Karpas-422 (cell line): Measurements from ENCODE around the gene FOXD4L1. TPM values are rescaled to one million over a fixed set of nuclear protein-coding genes. Genes with fewer than 3 reads are reported as not detected.
"Not testable (repeated sequence)": the region's sequence is repeated elsewhere in the genome, so short reads cannot be mapped to it uniquely, and the experiment has no call there.

Source experiments
- DNase-seq: peaks from one replicate; pipeline ENCODE4 v3.0.0-alpha.2; 2015
- H2AFZ ChIP-seq: fragments of 200-600 bp; sonication (generic); 2 replicates; pipeline ENCODE4 v1.6.1; 2014; ENCODE audit warnings: antibody characterized with exemption, low read length, mixed read lengths
- H3K27ac ChIP-seq: fragments of 200-600 bp; sonication (generic); 2 replicates; pipeline ENCODE4 v1.5.1; 2014; ENCODE audit warnings: mild to moderate bottlenecking, low read length, moderate library complexity
- H3K27me3 ChIP-seq: fragments of 200-600 bp; sonication (generic); 2 replicates; pipeline ENCODE4 v1.6.1; 2014; ENCODE audit warnings: low read length, mixed read lengths
- H3K36me3 ChIP-seq: fragments of 200-600 bp; sonication (generic); 2 replicates; pipeline ENCODE4 v1.6.1; 2014; ENCODE audit warnings: low read length, mixed read lengths; ENCODE audit not compliant: insufficient read depth
- H3K4me1 ChIP-seq: fragments of 200-600 bp; sonication (generic); 2 replicates; pipeline ENCODE4 v1.6.1; 2014; ENCODE audit warnings: mild to moderate bottlenecking, low read length, mixed read lengths
- H3K4me2 ChIP-seq: fragments of 200-600 bp; sonication (generic); 2 replicates; pipeline ENCODE4 v1.6.1; 2014; ENCODE audit warnings: low read length, low read depth, mild to moderate bottlenecking; ENCODE audit not compliant: poor library complexity, severe bottlenecking
- H3K4me3 ChIP-seq: fragments of 200-600 bp; sonication (generic); 2 replicates; pipeline ENCODE4 v1.5.1; 2014; ENCODE audit warnings: mild to moderate bottlenecking, antibody characterized with exemption, low read length, mixed read lengths
- H3K79me2 ChIP-seq: fragments of 200-600 bp; sonication (generic); 2 replicates; pipeline ENCODE4 v1.6.1; 2014; ENCODE audit warnings: mild to moderate bottlenecking, low read length, mixed read lengths
- H3K9ac ChIP-seq: fragments of 200-600 bp; sonication (generic); 2 replicates; pipeline ENCODE4 v1.6.0; 2014; ENCODE audit warnings: low read length
- H3K9me2 ChIP-seq: fragments of 200-600 bp; sonication (generic), shearing (Covaris generic); replicated peaks from 2 replicates; pipeline ENCODE4 v1.6.0; 2014; ENCODE audit warnings: mild to moderate bottlenecking, low read length, moderate library complexity; ENCODE audit not compliant: insufficient read depth
- H3K9me3 ChIP-seq: fragments of 300-700, 200-600 bp; sonication (generic); 2 replicates; pipeline ENCODE4 v1.6.1; 2014; ENCODE audit warnings: low read length, mixed read lengths
- H4K20me1 ChIP-seq: fragments of 200-600 bp; sonication (generic); 2 replicates; pipeline ENCODE4 v1.6.1; 2014; ENCODE audit warnings: mild to moderate bottlenecking, antibody characterized with exemption, low read length, low read depth; ENCODE audit not compliant: insufficient read depth
- total RNA-seq: library from RNA; depleted of rRNA; stranded (reverse); fragments of >200 nt; shearing (Covaris generic); gene quantifications from 2 replicates; pipeline ENCODE4 v1.2.3, GENCODE V29; 2014; ENCODE audit warnings: low replicate concordance

The FOXD4L1 gene
- total RNA-seq, 1 experiment from 2014 or later: 0.60 TPM

DNA sequence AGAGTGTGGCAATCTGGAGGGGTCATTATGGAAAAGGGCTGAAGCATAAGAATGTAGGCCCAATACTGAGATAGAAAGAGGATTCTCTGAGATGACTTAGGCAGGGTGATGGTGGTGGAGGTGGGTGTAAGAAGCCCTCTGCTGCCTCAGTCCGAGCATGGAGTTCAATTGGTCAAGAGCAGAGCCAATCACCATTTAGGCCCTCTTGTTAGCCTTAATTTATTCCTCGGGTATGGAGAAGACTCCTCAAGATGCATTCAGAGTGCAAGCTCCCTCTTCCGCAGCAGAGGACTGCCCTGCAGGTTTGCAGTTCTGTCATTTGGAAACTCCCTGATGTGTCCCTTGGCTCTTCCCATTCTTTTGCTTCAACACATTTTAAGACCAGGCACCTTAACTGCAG, 17.5 kb downstream of the FOXD4L1 start:
- H3K27me3 ChIP-seq, H3K4me2 ChIP-seq, H3K9me2 ChIP-seq, DNase-seq, H3K9ac ChIP-seq, H2AFZ ChIP-seq, H3K4me1 ChIP-seq, H3K9me3 ChIP-seq, H3K4me3 ChIP-seq, H4K20me1 ChIP-seq, H3K36me3 ChIP-seq, H3K27ac ChIP-seq, H3K79me2 ChIP-seq: not testable (repeated sequence)

DNA sequence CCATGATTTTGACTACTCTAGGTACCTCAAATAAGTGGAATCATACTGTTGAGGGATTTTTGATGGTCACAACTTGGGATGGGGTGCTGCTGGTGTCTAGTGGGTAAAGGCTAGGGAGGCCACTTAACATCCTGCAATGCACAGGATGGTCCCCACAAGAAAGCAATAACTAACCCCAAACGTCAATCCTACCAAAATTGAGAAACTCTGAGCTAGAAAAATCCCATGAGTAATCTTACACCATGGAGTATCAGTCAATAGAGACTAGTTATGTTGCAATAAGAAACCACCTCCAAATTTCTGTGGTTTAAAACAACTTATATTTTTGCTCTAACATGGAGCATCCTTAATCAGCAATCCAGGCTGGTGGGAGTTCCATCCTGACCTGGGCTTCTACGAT, 18.6 kb downstream of the FOXD4L1 start:
- DNase-seq, H2AFZ ChIP-seq, H3K9me3 ChIP-seq, H3K79me2 ChIP-seq, H3K4me2 ChIP-seq, H3K4me1 ChIP-seq, H3K9me2 ChIP-seq, H3K27me3 ChIP-seq, H3K27ac ChIP-seq, H3K9ac ChIP-seq, H3K4me3 ChIP-seq, H4K20me1 ChIP-seq, H3K36me3 ChIP-seq: not testable (repeated sequence)

DNA sequence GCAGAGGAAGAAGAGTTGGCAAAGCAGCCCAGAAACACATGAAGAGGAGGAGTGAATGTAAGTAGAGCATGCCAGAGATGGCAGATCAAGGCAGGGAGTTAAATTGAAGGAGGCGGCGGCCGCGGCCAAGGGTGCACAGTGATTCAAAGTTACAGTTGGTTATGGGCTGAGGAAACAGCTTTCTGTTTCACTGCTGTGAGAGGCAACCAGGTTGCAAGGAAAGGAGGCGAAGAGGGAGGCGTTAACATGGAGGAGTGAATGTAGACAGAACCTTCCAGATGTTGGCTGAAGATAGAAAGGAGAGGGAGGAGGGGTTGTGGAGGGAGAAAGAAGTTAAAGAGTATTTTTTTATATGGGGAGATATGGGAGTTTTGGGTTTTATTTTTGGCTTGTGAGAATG, 22.4 kb downstream of the FOXD4L1 start:
- H3K4me2 ChIP-seq: not testable (repeated sequence)

DNA sequence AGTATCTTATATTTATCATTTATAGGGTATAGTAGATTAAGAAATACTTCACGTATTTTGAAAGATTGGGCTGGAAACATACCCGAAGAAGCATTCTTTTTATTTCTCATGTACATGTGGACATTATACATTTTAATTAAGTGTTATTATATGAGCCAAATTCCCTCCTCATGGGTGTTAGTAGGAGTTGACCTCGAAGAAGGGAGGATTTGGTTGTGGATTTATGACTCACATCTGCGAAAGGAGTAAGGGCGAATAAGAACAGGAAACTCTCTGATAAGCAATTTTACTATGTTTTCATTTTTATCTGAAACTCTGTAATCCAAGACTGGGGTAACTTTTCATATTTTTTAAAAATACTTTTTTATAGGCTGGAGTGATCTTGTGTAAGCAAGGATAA, 23.0 kb downstream of the FOXD4L1 start:
- not testable (repeated sequence) for H2AFZ ChIP-seq, H3K4me3 ChIP-seq, H3K9me2 ChIP-seq, H3K27me3 ChIP-seq, H4K20me1 ChIP-seq, H3K9me3 ChIP-seq, H3K79me2 ChIP-seq, H3K27ac ChIP-seq, H3K4me1 ChIP-seq, H3K9ac ChIP-seq, H3K36me3 ChIP-seq, DNase-seq, H3K4me2 ChIP-seq

More for the DNA sequence above, 22.4 kb downstream of the FOXD4L1 start:
- not testable (repeated sequence) for H3K9me3 ChIP-seq, H3K79me2 ChIP-seq, H2AFZ ChIP-seq, H3K4me3 ChIP-seq, DNase-seq, H3K27me3 ChIP-seq, H3K4me1 ChIP-seq, H3K27ac ChIP-seq, H3K36me3 ChIP-seq, H4K20me1 ChIP-seq, H3K9ac ChIP-seq, H3K9me2 ChIP-seq

DNA sequence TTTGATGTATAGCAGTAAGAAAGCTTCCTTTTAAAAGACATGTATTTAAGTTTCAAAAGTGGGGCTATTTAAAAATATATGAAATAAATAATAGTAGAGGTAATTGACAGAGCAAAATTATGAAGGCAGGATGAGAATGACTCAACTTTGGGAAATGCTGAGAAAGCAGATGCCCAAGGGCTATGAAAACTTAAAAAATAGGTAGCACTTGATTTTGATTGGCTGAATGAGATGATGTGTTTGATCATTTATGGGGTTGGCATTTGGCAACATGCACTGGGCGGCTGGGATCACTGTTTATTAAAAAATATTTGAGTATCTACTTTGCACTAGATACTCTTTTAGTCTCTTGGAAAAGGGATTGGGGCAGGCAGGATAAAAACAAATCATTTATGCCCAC, 26.5 kb downstream of the FOXD4L1 start:
- H4K20me1 ChIP-seq, H3K79me2 ChIP-seq, H3K4me1 ChIP-seq, H3K36me3 ChIP-seq, DNase-seq, H2AFZ ChIP-seq, H3K9me2 ChIP-seq, H3K4me2 ChIP-seq, H3K27ac ChIP-seq, H3K4me3 ChIP-seq, H3K9ac ChIP-seq, H3K9me3 ChIP-seq, H3K27me3 ChIP-seq: not testable (repeated sequence)

DNA sequence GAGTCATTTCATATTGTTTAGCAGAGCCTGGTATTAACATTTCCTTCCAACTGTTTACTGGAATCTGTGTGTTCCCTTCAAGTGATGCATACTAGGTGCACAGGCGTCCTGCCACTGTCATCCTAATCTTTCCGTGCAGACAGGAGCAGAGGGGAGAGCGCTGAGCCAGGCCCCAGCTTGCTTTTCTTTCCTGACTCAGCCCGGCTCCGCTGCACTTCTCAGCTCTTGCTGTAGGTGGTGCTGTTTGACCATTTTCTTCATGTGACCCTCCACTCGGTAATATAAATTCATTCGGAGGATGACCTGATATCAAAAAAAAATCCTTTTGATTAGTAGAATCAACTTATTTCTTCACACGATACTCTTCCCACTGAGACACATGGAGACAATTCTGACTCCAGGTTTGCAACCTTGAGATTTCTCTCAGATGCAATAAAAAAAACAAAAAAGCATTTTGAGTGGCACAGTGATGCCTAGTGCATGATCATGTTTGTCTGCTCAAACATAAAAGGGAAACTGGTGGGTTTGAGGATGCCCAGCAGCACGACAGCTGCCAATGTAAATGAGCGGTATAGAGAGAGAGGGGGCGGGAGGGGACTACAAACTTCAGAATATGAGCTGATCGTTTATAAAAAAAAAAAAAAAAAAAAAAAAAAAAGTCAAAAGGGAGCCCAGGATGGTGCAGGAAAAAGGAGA, 29.0 kb downstream of the FOXD4L1 start:
- not testable (repeated sequence) for H3K4me3 ChIP-seq, H3K9me2 ChIP-seq, H3K27me3 ChIP-seq, H3K36me3 ChIP-seq, H3K9me3 ChIP-seq, H4K20me1 ChIP-seq, DNase-seq, H3K4me2 ChIP-seq, H3K79me2 ChIP-seq, H3K4me1 ChIP-seq, H2AFZ ChIP-seq, H3K27ac ChIP-seq, H3K9ac ChIP-seq

DNA sequence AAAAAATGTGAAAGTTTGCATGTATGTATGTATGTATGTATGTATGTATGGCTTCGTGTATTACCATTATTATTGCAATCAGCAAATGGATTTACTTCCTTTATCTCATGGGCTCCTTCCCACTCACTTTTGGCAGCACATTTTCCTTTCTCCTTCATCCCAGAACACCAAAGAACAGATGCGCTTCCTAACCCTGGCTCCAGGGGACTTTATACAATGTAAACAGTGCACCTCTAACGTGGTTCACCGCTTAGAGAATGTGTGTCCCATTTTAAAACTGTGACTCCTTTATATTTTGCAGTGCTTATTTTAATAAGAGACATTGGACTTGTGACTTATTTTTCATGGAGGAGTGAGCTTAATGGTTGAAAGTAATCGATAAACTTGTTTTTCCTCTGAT, 29.7 kb downstream of the FOXD4L1 start:
- not testable (repeated sequence) for H3K79me2 ChIP-seq, H3K36me3 ChIP-seq, H3K27ac ChIP-seq, H3K9me2 ChIP-seq, H3K4me1 ChIP-seq, H2AFZ ChIP-seq, H3K4me3 ChIP-seq, DNase-seq, H4K20me1 ChIP-seq, H3K9ac ChIP-seq, H3K4me2 ChIP-seq, H3K27me3 ChIP-seq, H3K9me3 ChIP-seq

DNA sequence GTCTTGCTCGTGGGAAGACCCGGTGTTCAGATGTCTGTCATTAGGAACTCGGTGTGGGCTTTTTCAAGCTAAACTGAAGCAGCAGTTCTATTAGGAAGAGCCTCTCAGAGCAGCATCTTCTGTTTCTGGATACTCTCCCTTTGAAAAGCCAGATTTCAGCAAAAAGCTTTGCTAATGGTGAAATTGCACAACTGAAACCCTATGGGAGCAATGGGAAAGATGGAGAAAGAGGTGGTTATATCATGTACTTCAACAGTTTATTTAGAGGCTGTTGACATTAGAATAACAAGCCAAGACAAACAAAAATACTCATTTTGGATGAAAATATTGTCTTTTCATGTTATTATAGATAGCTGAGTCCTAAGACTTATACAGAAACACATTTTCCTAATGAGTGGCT, 30.4 kb downstream of the FOXD4L1 start:
- H3K9ac ChIP-seq, H3K4me1 ChIP-seq, H3K79me2 ChIP-seq, H4K20me1 ChIP-seq, H3K36me3 ChIP-seq, H3K9me3 ChIP-seq, H3K4me2 ChIP-seq, H2AFZ ChIP-seq, H3K27me3 ChIP-seq, H3K4me3 ChIP-seq, DNase-seq, H3K9me2 ChIP-seq, H3K27ac ChIP-seq: not testable (repeated sequence)

DNA sequence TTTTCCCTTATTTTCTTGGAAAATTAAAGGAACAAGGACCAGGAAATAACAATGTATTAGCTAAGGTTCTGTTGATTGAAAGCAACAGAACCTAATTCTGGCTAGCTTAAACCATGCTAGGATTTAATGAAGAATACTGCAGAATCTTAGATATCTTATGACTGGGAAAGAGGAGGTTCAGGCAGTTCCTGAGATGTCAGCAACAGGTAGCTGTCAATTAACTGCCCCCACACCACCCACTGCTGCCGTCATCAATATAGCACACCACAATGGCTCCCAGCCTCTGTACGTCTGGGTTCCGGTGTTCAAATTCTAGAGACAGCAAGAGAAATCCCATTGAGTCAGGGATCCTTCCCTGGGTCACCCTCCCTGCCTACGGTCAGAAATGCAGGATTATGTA, 34.5 kb downstream of the FOXD4L1 start:
- not testable (repeated sequence) for H3K27ac ChIP-seq, DNase-seq, H3K4me2 ChIP-seq, H3K9ac ChIP-seq, H3K36me3 ChIP-seq, H3K27me3 ChIP-seq, H2AFZ ChIP-seq, H3K79me2 ChIP-seq, H3K9me2 ChIP-seq, H3K4me1 ChIP-seq, H3K4me3 ChIP-seq, H3K9me3 ChIP-seq, H4K20me1 ChIP-seq
